ENCODE data around the gene NOP9.

NOP9 gene, protein sequence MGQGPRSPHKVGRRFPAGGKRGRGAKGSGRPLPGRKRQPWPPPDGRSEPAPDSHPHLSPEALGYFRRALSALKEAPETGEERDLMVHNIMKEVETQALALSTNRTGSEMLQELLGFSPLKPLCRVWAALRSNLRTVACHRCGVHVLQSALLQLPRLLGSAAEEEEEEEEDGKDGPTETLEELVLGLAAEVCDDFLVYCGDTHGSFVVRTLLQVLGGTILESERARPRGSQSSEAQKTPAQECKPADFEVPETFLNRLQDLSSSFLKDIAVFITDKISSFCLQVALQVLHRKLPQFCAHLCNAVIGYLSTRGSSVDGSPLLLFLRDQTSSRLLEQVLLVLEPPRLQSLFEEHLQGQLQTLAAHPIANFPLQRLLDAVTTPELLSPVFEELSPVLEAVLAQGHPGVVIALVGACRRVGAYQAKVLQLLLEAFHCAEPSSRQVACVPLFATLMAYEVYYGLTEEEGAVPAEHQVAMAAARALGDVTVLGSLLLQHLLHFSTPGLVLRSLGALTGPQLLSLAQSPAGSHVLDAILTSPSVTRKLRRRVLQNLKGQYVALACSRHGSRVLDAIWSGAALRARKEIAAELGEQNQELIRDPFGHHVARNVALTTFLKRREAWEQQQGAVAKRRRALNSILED

DNA sequence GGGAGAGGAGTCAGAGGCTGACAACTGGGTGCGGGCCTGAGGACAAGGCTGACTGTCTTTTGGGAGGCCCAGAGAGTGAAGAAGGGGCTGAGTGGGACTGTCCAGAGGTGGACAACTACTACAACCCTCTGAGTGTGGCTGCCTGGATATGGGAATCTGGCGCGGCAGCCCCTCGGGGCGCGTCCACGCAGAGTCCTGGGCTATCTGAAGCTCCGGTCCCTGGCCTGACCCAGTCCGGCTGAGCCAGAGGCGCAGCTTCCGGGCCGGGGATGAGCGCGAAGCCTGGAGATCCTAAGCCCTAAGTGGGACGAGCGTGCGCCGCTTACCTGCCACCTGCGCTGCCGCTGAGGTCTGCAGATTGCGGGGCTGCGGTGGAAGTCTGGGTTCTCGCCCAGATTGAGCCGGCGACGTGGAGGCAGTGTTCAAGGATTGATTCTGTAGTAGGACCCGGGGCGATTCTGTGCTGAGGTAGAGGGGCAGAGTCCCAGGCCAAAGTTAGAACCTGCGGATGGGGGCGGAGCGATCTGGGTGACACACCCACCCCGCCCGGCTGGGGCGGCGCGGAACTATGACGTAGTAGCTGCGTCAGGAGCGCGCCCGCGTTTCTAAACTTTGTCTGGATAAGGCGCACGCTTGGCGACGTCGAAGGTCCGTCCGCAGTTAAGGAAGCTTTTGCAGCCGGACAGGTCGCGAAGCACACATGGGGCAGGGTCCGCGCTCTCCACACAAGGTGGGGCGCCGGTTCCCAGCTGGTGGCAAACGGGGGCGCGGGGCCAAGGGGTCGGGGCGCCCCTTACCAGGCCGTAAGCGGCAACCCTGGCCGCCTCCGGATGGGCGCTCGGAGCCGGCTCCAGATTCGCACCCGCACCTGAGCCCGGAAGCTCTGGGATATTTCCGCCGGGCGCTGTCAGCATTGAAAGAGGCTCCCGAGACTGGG is at the start of gene NOP9, which contains the start of gene DHRS1:
Gene NOP9, plus strand, starts transcription at position 596 of the 937 bp plus-strand sequence. Its CDS starts 105 bp downstream, at position 701.
Gene DHRS1, minus strand, starts transcription at position 526 of the 937 bp plus-strand sequence. CDS start 674 bp downstream, outside the sequence.
- peak; percentile 57 for DNase-seq

DNA sequence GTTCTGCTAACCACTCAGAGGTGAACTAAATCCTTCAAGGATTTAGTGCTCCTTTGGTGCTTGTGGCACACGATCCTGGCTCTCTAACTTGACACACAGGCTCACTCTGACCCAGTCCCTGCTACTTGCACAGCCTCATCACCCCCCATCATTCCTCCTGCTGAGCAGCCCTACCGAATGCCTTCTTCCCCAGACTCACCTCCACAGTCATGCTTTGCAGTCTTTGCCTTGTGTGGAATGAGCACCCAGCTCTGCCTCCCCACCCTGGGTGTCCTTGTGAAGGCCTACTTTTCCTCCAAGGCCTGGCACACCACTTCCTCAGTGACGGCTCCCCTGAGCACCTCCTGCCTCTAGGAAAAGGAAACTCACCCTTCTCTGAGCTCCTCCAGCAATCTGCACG is 49.3 kb upstream of the NOP9 start:
- no peak for DNase-seq

DNA sequence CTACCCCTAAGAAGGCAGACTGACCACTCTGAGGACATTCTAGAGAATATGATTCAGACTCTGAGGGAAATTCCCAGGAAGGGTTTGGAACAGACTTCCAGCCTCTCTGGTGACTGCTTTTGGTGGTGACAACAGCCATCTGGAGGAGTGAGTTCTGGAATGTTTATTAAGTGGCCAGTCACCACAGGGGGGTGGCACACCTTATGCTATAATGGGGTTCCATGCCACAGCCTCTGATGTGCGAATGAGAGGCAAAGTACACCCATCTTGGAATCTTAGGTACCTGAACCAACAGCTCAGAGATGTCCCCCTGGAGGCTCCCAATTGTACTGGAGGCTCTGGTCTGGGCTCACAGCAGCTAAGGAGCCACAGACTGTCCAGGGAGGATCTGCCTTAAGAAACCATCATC is 47.8 kb upstream of the NOP9 start:
- peak; percentile 49 for DNase-seq

DNA sequence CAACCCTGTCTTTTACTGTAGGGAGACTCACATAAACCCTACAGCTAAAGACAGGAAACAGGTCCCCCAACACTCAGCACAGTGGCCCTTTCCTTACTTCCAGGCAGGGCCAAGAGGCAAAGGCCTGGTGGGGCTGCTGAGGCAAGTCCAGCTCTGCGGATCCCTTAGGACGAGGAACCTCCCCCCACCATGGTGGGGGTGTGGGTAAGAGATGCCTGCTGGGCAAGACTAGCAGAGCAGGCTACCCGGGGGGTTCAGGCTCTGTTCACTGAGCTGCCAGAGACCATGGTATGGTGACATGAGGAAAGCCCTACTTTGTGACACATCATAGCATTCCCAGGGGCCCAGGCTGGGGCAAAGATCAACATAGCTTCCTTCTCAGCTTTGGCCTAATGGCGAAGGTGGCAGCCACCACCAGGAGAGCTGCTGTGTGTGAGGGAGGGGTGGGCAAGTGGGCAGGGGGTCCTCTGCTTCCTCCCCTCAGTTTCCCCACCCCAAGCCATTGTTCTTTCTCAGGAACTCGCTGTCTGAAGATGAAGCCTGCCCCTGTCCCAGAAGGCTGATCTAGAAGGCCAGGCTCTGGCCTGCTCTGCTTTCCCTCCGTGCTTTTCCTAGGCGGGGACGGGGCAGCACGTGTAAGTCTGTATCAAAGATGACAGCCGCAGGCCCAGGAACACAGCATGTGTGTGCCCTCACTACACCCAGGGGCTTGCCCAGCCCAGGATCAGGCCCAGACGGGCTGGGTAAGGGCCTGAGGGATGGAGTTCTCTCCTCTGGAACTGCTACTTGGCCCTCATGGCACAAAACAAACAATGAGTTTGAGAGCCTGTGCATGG is 47.1 kb upstream of the NOP9 start:
- DNase-seq: no peak

DNA sequence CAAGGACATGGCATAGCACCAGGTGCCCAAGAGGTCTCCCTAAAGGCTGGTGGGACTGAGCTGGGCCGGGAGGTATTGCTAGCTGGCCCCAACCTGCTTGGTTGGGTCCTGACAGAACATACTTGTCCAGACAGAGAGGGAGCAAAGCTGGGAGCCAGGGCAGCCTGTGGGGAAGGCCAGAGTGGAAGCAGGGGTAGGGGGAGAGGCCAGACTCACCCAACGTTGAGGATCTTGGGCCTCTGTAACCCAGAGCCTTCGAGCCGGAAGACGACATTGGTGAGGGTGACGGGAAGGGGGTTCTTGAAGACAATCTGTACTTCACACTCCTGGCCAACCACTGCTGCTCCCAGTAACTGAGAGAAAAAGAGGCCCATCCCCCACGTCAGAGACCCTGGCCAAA is 45.7 kb upstream of the NOP9 start:
- DNase-seq: no peak

DNA sequence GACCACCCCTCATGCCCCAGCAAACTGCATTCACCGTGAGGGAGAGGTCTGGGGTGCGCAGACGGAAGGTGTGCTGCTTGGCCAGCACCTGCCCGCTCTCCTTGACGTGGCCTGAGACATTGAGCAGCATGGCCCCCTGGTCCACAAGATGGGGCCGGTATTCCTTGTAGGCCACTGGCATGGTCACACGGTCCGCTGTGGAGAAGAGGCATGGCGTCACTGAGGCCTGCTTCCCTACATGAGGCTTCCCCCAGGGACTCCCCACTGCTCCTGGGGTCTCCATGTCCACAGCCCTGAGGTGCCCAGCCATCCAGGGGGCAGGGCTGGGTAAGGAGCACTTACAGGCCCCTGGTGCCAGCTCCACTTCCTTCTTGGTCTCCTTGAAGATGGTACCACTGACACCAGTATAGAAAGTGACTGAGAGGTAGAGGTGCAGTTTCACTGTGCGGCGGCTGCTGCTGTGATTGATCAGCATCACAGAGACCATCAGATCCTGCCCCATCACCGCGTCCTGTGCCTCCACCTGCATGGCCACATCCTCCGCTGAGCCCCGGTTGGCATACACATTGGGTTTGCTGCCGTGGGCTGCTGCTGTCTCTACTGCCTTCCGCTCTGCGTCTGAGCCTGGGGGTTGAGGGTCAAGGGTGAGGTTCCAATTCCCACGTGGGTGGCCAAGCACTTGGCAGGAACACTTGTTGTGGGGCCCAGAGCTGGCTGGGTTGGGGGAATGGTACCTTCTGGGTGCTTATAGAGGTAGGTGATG is 44.8 kb upstream of the NOP9 start:
- no peak for DNase-seq

DNA sequence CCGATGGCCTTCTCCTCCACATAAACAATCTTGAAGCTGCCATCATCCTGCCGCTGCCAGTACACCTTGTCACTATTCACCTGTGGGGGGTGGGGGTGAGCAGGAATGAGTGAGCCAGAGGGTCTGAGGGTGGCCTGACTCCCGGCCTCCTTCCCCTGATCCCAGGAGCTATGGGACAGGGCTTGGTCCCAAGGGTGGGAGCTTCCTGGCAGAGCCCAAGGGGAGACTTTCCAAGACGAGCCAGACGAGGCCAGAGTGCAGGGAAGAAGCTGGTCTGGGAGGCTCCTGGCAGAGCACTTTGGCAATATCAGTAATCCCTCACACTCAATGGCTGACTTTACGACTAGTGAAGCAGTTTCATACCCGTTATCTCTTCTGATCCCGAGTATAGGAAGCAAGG is 44.2 kb upstream of the NOP9 start:
- DNase-seq: no peak

DNA sequence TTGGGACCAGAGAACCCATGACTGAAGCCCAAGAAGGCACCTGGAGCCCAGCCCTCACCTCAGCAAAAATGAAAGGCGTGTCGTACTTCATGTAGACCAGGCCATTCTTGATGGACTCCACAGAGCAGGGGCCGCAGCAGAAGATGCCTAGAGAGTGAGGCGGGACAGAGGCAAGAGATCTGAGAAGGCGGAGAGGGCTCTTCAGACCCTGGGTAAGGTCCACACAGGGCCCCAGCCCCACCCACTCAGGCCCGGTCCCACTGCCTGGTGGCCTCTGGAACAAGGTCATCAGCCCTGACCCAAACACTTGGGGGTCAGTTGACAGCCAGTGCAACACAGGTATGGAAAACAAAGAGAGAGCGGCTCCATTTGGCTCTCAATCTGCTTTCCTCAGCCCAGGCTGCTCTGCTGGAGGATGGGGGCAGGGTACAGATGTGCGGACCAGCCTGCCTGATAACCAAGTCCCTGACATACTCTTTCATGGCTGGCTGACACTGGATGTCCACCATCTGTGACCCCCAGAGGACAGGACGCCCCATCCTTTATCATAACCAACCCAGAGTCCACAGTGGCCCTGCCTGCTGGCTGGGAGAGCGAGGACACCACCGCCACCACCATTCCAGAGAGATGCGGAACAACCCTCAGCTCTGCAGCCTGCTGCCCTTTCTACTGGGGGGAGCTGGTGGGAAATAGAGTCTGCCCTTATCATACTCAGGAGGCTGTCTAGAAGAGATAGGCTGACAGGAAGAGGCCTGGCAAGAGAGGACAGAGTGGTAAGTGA is 43.5 kb upstream of the NOP9 start:
- DNase-seq: no peak

DNA sequence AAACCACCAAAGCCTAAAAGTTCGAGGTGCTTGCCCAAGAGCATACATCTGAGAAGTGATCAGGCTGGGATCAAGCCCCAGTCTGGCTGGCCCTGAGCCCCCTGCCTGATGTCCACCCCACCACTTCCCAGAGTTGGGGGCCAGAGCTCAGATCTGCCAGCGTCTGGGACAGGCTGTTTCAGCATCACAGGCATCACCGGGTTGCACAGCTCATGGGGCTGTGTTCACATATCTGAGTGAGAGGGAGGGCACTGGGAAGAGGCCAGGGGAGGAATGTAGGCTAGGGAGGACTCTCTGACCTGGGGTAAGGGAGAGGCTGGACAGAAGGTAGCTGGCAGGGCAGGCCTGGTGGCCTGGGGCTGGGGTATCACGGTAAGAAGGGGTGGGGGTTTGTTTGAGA is 42.7 kb upstream of the NOP9 start:
- DNase-seq: no peak

DNA sequence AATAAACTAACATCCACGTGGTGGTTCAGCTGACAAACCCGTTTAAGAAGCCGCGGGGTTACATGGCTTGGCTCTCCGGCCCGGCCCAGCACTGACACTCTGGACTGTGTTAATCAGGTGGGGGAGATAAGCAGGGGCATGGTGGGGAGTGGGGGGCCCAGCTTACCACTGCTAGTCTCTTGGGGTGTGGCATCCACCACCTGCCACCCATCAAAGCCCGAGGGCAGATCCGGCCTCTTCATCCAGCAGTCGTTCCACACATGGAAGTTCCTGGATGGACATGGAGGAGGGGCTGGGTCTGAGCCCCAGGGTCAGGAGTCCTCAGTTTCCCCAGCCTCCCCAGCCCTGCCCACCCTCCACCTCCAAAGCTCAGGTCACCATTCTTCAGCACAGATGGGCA is 41.5 kb upstream of the NOP9 start:
- DNase-seq: no peak

DNA sequence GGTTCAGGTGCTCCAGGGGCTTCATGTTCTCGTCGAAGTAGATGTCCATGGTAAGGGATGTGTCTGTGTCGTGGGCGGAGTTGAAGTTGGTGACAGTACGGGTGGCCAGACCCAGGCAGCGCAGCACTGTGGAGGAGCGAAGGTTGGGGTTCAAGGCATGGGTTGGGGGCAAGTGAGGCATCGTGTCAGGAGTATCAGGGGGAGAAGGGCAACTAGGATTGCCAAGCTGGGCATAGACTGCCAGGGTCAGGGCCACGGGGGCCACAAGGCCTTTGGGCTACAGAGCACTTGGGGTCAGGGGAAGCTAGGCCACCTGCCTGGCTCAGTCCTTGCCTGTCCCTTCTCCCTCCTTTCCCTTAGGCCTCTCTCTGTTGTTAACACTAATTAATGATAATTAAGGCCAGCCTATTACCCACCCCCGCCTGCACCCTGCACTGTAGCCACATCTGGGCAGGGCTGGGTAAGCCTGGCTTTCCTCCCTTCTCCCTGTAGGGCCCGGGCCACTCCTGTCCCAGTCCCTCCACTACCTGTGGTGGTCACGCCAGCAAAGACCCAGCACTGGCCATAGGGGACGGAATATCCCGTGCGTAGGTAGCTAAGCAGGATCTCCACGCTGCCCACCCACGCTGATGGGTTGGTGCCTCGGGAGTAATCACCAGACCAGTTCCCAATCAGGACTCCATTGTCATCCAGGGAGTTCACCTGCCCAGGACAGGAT is 40.9 kb upstream of the NOP9 start:
- DNase-seq: no peak

DNA sequence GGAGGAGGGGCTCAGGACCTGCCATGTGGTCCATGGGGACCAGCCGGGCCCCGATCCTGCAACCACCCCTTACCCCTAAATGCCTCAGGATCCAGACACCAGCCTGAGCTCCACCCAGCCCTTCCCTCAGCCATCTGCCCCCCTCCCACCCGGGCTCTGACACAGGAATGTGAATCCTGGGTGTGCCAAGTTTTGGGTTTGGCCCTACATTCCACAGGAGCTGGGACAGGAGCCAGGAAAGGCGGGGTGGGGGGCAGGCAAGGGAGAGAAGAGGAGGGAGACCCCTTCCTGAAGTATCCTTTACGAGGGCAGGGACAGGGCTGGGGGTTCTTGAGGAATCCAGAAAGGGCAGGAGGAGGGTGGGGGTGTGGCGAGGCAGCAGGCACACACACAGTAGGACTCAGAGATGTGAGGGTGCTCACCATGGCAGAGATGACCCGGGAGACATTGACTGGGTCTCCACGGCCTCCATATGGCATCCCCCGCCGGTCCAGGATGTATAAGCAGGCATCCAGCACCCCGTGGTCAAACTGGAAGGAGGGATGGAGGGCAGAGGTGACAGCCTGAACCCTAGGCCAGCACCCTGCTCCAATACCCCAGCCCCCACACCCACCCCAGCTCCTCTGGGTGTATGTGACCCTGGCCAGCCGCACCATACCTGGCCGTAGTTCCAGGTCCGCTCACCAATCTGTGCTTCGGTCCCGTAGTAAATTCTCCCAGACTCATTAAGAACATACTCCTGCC is 40.2 kb upstream of the NOP9 start:
- no peak for DNase-seq

DNA sequence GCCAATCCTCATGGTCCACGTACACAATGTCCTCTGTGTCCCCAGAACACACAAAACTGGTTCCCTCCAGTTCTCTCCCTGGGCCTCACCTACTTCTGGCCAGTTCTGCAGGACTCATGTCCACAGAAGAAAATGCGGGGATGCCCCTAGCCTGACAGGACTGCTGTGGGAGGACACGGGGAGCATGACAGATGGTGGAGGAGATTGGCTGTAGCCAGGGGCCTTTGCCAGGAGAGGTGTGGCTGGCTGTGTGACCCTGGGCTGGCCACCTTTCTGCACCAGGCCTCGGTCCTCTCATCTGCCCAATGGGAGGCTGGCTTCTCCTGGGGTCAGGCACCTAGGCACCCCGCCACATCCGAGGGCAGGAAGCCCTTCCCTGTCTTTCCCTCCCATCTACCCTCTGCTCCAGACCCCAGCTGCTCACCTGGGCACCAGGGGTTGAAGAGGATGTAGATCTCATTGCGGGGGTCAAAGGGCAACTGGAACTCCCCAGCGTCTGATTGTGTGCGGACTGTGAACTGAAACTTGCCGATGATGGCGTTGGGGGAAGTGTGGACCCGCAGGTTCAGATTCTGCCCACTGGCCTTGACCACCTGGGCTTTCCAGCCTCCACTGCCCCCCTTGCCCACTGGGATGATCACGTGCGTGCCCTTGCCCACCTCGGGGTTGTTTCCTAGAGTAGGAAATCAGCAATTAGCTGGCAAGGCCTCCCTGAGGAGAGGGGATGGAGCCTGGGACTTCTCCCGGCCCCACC is 39.4 kb upstream of the NOP9 start:
- no peak for DNase-seq

DNA sequence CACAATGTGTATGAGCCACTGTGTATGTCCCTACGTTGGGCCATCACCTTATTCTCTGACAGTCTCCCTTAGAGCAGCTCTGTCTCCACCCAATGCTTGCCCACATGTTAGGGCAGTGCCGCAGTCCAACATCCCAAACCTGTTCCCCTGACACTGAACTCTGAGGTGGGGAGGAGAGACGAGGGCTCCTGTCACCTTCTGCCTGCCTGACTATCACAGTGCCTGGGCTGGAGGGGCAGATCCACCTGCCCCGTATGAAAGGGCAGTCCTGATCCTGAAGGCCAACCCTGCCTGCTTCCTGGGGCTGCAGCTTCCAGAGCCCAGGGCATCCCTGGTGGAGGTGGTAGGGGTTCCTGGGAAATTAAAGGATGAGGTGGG is 38.9 kb upstream of the NOP9 start:
- DNase-seq: no peak

DNA sequence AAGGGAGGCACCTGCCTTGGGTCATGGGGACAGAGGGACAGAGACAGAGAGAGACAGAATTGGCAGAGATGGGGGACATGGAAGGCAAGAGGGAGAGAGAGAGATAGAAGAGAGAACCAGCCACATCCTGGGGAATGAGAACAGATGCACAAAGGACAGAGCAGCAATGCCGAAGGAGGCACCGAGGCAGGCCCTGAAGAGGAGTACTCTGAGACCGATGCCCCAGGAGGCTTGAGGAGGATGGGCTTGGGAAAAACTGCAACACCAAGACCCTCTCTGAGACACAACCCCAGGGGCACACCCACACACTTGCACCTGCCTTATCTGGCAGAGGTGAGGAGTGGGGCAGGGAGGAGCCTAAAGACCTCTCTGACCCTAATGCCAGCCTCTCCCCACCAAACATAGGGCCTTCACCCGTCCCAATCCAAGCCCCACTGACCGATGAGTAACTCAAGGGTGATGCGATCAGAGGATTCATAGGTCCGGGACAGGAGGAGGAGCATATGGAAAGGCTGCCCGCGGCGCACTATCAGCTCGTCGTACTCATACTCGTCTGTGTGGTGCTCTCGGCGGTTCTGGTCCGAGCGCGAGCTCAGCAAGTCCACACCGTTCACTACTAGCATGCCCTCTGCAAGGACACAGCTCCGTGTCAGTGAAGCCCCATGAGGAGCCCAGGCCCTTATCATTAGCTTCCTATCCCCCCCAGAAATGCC is 38.2 kb upstream of the NOP9 start:
- DNase-seq: no peak

DNA sequence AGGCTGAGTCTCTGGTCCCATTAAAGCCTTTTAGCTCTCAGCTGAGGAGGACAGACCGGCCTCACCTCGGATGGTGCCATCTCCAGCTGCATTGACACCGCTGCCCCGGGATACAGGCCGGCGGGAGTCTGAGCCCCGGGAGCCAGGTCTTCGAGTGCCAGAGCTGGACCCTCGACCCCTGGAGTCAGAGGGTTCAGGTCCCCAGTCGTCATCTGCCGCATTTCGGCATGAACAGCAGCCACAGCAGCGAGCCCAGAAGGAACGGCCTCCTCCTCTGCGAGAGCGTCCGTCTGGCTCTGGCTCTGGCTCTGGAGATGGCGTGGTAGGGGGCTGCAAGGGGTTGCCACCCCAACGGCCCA is 37.7 kb upstream of the NOP9 start:
- DNase-seq: no peak

DNA sequence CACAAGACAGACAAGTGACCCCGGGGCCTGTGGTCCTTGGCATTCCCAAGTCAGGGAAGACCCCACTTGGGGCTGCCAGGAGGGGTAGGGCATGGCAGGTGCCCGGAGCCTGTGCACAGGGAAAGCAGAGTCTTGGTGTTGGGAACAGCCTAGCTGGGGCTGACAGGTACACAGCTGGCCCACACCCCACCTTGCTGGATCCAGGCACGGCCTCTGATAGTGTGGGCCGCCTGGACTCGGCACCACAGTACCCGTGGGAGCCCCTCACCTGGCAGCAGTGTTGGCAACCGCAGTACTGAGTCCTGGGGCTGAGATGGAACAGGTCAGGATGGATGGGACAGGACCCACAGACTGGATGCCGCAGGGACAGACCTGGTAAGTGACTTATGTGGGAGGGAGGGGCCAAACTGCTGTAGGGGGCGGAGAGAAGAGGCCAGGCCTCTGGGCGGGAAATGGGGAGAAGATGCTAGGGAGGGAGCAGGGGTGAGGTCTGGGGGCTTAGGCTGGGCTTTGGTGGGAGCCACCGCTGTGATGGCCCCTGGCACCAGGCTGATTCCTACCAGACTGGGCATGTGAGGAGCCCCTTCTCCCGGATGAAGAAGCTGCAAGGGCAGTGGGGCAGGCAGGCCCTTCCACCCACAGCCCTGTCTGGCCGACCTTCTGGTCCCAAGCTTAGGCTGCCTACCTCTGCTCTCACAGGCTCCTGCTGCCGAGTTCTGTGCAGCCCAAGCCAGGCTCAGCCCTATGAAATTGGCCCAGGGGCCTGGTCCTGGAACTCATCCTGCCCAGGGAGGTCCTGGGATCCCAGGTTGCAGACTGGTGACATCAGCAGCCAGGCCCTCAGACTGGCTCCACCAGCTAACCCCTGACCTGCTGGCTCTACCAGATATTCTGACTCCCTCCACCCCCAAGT is 36.6 kb upstream of the NOP9 start, which contains the start of gene TGM1:
Gene TGM1, minus strand, starts transcription at position 357 of the 913 bp plus-strand sequence. CDS start 825 bp downstream, outside the sequence.
- no peak for DNase-seq

All from kidney glomerular epithelial cell (primary cell).